Loucy (cell line): ENCODE results near the gene CLEC4M.
"Not testable (repeated sequence)": the region's sequence is repeated elsewhere in the genome, so short reads cannot be mapped to it uniquely, and the experiment has no call there.

Experiments
- H2AFZ ChIP-seq: fragments of 200-600 bp; sonication (generic); 2 replicates; pipeline ENCODE4 v1.6.0; 2016; ENCODE audit warnings: antibody characterized with exemption, mild to moderate bottlenecking, low read length, moderate library complexity
- H3F3A ChIP-seq: fragments of 200-600 bp; 2 replicates; pipeline ENCODE4 v1.6.0; 2016; ENCODE audit warnings: antibody characterized with exemption, low read depth, mild to moderate bottlenecking
- H3K27me3 ChIP-seq: fragments of 200-600 bp; sonication (generic); 2 replicates; pipeline ENCODE4 v1.6.1; 2014; ENCODE audit warnings: low read length, mild to moderate bottlenecking; ENCODE audit not compliant: insufficient read depth, poor library complexity, severe bottlenecking
- H3K36me3 ChIP-seq: fragments of 200-600 bp; sonication (generic); 2 replicates; pipeline ENCODE4 v1.6.1; 2016; ENCODE audit warnings: low read length; ENCODE audit not compliant: insufficient read depth
- H3K4me1 ChIP-seq: fragments of 200-600 bp; sonication (generic); 2 replicates; pipeline ENCODE4 v1.5.1; 2014; ENCODE audit warnings: low read length, mild to moderate bottlenecking; ENCODE audit not compliant: insufficient read depth, poor library complexity, severe bottlenecking
- H3K4me2 ChIP-seq: fragments of 200-600 bp; sonication (generic); 2 replicates; pipeline ENCODE4 v1.6.0; 2014; ENCODE audit warnings: antibody characterized with exemption, low read length, low read depth, mild to moderate bottlenecking; ENCODE audit not compliant: poor library complexity, severe bottlenecking
- H3K4me3 ChIP-seq: fragments of 200-600 bp; sonication (generic); 2 replicates; pipeline ENCODE4 v1.5.1; 2014; ENCODE audit warnings: low read length, mild to moderate bottlenecking, mixed read lengths; ENCODE audit not compliant: poor library complexity, severe bottlenecking
- H3K79me2 ChIP-seq: fragments of 200-600 bp; sonication (generic); 2 replicates; pipeline ENCODE4 v1.6.1; 2014; ENCODE audit warnings: low read length; ENCODE audit not compliant: insufficient read depth
- H3K9ac ChIP-seq: fragments of 200-600 bp; sonication (generic); 2 replicates; pipeline ENCODE4 v1.6.0; 2014; ENCODE audit warnings: mild to moderate bottlenecking, low read depth, low read length, moderate library complexity; ENCODE audit not compliant: poor library complexity, severe bottlenecking
- H3K9me2 ChIP-seq: fragments of 200-600 bp; sonication (generic); replicated peaks from 2 replicates; pipeline ENCODE4 v1.6.1; 2016; ENCODE audit warnings: low read depth, low read length, mixed read lengths
- H3K9me3 ChIP-seq: fragments of 200-600 bp; sonication (generic); 2 replicates; pipeline ENCODE4 v1.6.1; 2014; ENCODE audit warnings: mild to moderate bottlenecking, antibody characterized with exemption, low read length, low read depth; ENCODE audit not compliant: insufficient read depth
- H4K20me1 ChIP-seq: fragments of 200-600 bp; sonication (generic); 2 replicates; pipeline ENCODE4 v1.6.0; 2014; ENCODE audit warnings: antibody characterized with exemption, low read length, mild to moderate bottlenecking; ENCODE audit not compliant: insufficient read depth, poor library complexity, severe bottlenecking
- CTCF ChIP-seq: fragments of 200-600 bp; sonication (generic); conservative IDR thresholded peaks from 2 replicates; pipeline ENCODE4 v1.5.1; 2014; ENCODE audit warnings: mild to moderate bottlenecking, antibody characterized with exemption, low read length
- EZH2phosphoT487 ChIP-seq: fragments of 200-600 bp; IDR thresholded peaks from 2 replicates; pipeline ENCODE4 v1.6.1; 2018; ENCODE audit warnings: antibody characterized with exemption, mild to moderate bottlenecking, moderate library complexity, borderline replicate concordance

CLEC4M gene

GRCh38 chr19:7759156-7759555 lies 3.9 kb upstream of the CLEC4M start:
- H3K79me2 ChIP-seq: no peaks in the 10 kb centered on the region
- H3K4me2 ChIP-seq: no peak overlapping the region
- H3K27me3 ChIP-seq: no peaks in the 10 kb centered on the region
- no peak overlapping the region for H2AFZ ChIP-seq
- H3K4me1 ChIP-seq: no peaks in the 10 kb centered on the region
- no peaks in the 10 kb centered on the region for H3F3A ChIP-seq
- no peaks in the 10 kb centered on the region for H4K20me1 ChIP-seq
- TF ChIP-seq EZH2phosphoT487 (no peak), CTCF (no peak)
- H3K9ac ChIP-seq: no peak overlapping the region
- H3K36me3 ChIP-seq: no peaks in the 10 kb centered on the region
- H3K9me3 ChIP-seq: peaks cover 11% of the 10 kb centered on the region; the same call in 1 of the 2 replicates
- no peaks in the 10 kb centered on the region for H3K9me2 ChIP-seq
- no peak overlapping the region for H3K4me3 ChIP-seq

- Histone ChIP-seq H2AFZ (no peak overlapping the region), H3K4me1 (no peaks in the 10 kb centered on the region), H3K4me2 (no peak overlapping the region), H3K36me3 (no peaks in the 10 kb centered on the region), H3K9ac (no peak overlapping the region), H4K20me1 (no peaks in the 10 kb centered on the region), H3K79me2 (no peaks in the 10 kb centered on the region), H3K27me3 (no peaks in the 10 kb centered on the region), H3K4me3 (no peak overlapping the region), H3F3A (no peaks in the 10 kb centered on the region), H3K9me3 (peaks cover 4% of the 10 kb centered on the region; the same call in 1 of the 2 replicates), H3K9me2 (no peaks in the 10 kb centered on the region)
- TF ChIP-seq EZH2phosphoT487 (no peak), CTCF (no peak)
Measured at GRCh38 chr19:7763696-7764095, 653 bp downstream of the CLEC4M start.

GRCh38 chr19:7764157-7764556 lies 1.1 kb downstream of the CLEC4M start:
- H3K4me3 ChIP-seq, H3K4me2 ChIP-seq, H3K27me3 ChIP-seq, H2AFZ ChIP-seq, H3K9ac ChIP-seq, H3K4me1 ChIP-seq, H3K9me3 ChIP-seq, H3F3A ChIP-seq, H3K9me2 ChIP-seq, H3K79me2 ChIP-seq, H3K36me3 ChIP-seq, H4K20me1 ChIP-seq: not testable (repeated sequence)

- H4K20me1 ChIP-seq, H3K4me1 ChIP-seq, H3K9ac ChIP-seq, H2AFZ ChIP-seq, H3F3A ChIP-seq, H3K9me3 ChIP-seq, H3K27me3 ChIP-seq, H3K9me2 ChIP-seq, H3K4me3 ChIP-seq, H3K4me2 ChIP-seq, H3K36me3 ChIP-seq, H3K79me2 ChIP-seq: not testable (repeated sequence)
Measured at GRCh38 chr19:7765043-7765442, 2.0 kb downstream of the CLEC4M start.
